ENCODE results near the gene CMTM4.

DNA sequence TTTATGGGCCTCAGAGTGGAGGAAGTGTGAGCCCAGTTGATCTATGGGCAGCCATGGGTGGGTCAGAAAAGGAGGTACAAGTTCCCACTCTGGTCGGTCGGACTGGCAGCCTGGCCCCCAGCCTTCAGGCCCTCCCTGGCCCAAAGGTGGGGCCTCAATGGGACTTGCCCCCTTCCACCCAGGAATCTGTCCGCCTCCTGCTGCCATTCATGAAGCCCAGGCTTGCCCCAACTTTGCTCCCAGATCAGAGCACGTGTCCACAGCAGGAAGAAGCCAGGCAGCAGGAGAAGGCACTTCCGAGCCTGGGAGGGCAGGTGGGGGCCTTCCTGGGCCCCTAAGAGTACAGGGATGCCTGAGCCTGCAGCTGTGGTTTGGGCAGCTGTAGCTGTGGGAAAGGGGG lies 95.1 kb downstream of the CMTM4 start:
- TF ChIP-seq, protein P1, sequence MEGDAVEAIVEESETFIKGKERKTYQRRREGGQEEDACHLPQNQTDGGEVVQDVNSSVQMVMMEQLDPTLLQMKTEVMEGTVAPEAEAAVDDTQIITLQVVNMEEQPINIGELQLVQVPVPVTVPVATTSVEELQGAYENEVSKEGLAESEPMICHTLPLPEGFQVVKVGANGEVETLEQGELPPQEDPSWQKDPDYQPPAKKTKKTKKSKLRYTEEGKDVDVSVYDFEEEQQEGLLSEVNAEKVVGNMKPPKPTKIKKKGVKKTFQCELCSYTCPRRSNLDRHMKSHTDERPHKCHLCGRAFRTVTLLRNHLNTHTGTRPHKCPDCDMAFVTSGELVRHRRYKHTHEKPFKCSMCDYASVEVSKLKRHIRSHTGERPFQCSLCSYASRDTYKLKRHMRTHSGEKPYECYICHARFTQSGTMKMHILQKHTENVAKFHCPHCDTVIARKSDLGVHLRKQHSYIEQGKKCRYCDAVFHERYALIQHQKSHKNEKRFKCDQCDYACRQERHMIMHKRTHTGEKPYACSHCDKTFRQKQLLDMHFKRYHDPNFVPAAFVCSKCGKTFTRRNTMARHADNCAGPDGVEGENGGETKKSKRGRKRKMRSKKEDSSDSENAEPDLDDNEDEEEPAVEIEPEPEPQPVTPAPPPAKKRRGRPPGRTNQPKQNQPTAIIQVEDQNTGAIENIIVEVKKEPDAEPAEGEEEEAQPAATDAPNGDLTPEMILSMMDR (IDR thresholded peaks at IDR 0.05; ENCODE audit: borderline replicate concordance, extremely low read depth, low read length, poor library complexity, severe bottlenecking): no peak
- TF ChIP-seq EZH2 (IDR thresholded peaks at IDR 0.05; ENCODE audit: borderline replicate concordance, low read depth, low read length, severe bottlenecking): no peak

All from DND-41 (cell line).